HG02870 (cell line): ENCODE data around the gene P3H3.
"Not testable (repeated sequence)": the region's sequence is repeated elsewhere in the genome, so short reads cannot be mapped to it uniquely, and the experiment has no call there.

Experiments used
- ATAC-seq: cut with Tn5 transposase; IDR thresholded peaks from one replicate; pipeline ENCODE4 v1.9.1; 2021; ENCODE audit warnings: mild to moderate bottlenecking, moderate library complexity; ENCODE audit not compliant: unreplicated experiment

The P3H3 gene

DNA sequence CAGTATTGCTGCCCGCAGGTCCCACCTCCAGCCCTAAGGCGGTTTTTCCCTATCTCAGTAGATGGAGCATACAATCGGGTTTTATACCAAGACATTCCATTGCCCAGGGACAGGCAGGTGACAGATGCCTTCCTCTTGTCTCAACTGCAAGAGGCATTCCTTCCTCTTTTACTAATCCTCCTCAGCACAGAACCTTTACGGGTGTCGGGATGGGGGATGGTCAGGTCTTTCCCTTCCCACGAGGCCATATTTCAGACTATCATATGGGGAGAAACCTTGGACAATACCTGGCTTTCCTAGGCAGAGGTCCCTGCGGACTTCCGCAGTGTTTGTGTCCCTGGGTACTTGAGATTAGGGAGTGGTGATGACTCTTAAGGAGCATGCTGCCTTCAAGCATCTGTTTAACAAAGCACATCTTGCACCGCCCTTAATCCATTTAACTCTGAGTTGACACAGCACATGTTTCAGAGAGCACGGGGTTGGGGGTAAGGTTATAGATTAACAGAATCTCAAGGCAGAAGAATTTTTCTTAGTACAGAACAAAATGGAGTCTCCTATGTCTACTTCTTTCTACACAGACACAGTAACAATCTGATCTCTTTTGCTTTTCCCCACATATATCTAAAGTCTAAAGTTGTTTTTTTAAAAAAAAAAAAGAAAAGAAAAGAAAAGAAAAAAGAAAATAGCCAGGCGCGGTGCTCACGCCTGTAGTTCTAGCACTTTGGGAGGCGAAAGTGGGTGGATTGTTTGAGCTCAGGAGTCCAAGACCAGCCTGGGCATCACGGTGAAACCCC, 58.2 kb downstream of the P3H3 start:
- ATAC-seq, result not testable (repeated sequence)

DNA sequence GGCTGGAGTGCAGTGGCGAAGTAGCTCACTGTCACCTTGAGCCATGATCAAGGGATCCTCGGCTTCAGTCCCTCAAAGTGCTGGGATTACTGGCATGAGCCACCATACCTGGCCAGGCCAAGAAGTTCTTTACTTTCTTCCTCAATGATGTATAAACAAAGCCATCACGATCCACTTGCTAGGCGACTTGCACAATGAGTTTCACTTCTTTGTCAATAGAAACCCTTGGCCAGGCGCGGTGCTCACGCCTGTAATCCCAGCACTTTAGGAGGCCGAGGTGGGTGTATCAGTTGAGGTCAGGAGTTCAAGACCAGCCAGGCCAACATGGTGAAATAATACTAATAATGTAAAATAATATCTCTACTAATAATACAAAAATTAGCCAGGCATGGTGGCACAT, 59.3 kb downstream of the P3H3 start:
- no peak for ATAC-seq

DNA sequence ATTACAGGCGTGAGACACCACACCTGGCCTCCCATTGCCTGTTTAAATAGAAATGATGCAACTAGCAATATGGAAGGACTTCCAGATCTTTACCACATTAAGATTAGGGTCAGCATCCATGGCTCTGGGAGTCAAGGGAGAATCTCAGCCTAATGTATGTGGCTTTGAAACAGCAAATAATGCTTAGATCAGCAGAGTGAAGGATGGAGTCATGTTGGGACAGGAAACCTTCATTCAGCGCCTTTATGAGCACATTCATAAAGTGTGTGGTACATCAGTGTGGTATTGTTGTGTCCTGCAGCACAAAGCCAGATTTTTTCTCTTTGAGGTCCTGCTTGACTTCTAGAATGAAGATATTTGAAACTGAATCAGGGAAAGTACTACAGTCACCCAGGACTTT, 60.2 kb downstream of the P3H3 start:
- no peak for ATAC-seq

DNA sequence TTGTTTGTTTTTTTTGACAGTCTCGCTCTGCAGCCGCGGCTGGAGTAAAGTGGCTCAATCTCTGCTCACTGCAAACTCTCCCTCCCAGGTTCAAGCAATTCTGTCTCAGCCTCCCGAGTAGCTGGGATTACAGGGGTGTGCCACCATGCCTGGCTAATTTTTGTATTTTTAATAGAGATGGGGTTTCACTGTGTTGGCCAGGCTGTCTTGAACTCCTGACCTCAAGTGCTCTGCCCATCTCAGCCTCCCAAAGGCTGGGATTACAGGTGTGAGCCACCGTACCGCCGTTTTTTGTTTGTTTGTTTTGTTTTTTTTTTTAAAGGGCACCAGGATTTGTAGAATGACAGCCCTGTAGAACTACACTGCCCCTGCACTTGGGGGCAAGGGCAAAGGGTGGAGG, 60.6 kb downstream of the P3H3 start:
- ATAC-seq, result not testable (repeated sequence)
